COLO668 (cell line): ENCODE data around the gene C16orf86.
"Not testable (repeated sequence)": the region's sequence is repeated elsewhere in the genome, so short reads cannot be mapped to it uniquely, and the experiment has no call there.

ENCODE experiments used
- DNase-seq: peaks from one replicate; lab custom pipeline; 2025; ENCODE audit not compliant: unreplicated experiment; lab: John Stamatoyannopoulos, UW

C16orf86 gene

GRCh38 chr16:67685388-67686112, 18.9 kb downstream of the C16orf86 start:
- no peak for DNase-seq

GRCh38 chr16:67693517-67694285, 27.1 kb downstream of the C16orf86 start:
- DNase-seq = not testable (repeated sequence)

GRCh38 chr16:67694611-67695010, 28.0 kb downstream of the C16orf86 start:
- no peak for DNase-seq

GRCh38 chr16:67697422-67698185, 31.0 kb downstream of the C16orf86 start:
- no peak for DNase-seq

GRCh38 chr16:67699265-67699664, 32.7 kb downstream of the C16orf86 start:
- no peak for DNase-seq

GRCh38 chr16:67701420-67701819, 34.8 kb downstream of the C16orf86 start:
- no peak for DNase-seq

- no peak for DNase-seq
Measured at GRCh38 chr16:67702130-67702529, 35.5 kb downstream of the C16orf86 start.

- DNase-seq = no peak
Measured at GRCh38 chr16:67703626-67704025, 37.0 kb downstream of the C16orf86 start.

GRCh38 chr16:67704110-67704509, 37.5 kb downstream of the C16orf86 start:
- DNase-seq = no peak

GRCh38 chr16:67707210-67707609, 40.6 kb downstream of the C16orf86 start:
- no peak for DNase-seq

- DNase-seq = no peak
Measured at GRCh38 chr16:67707790-67708189, 41.2 kb downstream of the C16orf86 start.

- no peak for DNase-seq
Measured at GRCh38 chr16:67708368-67708771, 41.8 kb downstream of the C16orf86 start.

GRCh38 chr16:67709050-67709449, 42.4 kb downstream of the C16orf86 start:
- no peak for DNase-seq

GRCh38 chr16:67710607-67711006, 44.0 kb downstream of the C16orf86 start:
- DNase-seq = no peak

- DNase-seq = no peak
Measured at GRCh38 chr16:67713647-67714273, 47.1 kb downstream of the C16orf86 start.

GRCh38 chr16:67714522-67714921, 47.9 kb downstream of the C16orf86 start:
- no peak for DNase-seq

- DNase-seq = no peak
Measured at GRCh38 chr16:67716097-67716496, 49.5 kb downstream of the C16orf86 start.
